ENCODE results near the gene NEK4.

The NEK4 gene

GRCh38 chr3:52689151-52689550 is 81.6 kb downstream of the NEK4 start:
- no peak for TF ChIP-seq TEAD4 (IDR thresholded peaks at IDR 0.05)
- TF ChIP-seq RAD21 (IDR thresholded peaks at IDR 0.05; ENCODE audit: low read depth): no peak
- TF ChIP-seq ZBTB7A (IDR thresholded peaks at IDR 0.05; ENCODE audit: low read depth): no peak
- no peak for TF ChIP-seq MAX (IDR thresholded peaks at IDR 0.05)
- TF ChIP-seq REST (IDR thresholded peaks at IDR 0.05; ENCODE audit: low read depth): no peak
- no peak for TF ChIP-seq CREB1 (IDR thresholded peaks at IDR 0.05; ENCODE audit: low read depth)
- TF ChIP-seq EGR1 (IDR thresholded peaks at IDR 0.05): no peak
- TF ChIP-seq YY1 (IDR thresholded peaks at IDR 0.05; ENCODE audit: low read depth): no peak
- TF ChIP-seq CEBPB (IDR thresholded peaks at IDR 0.05): no peak
- no peak for TF ChIP-seq USF1 (IDR thresholded peaks at IDR 0.05)
- TF ChIP-seq TCF12 (IDR thresholded peaks at IDR 0.05; ENCODE audit: low read depth): no peak
- TF ChIP-seq TAF1 (IDR thresholded peaks at IDR 0.05; ENCODE audit: low read depth): no peak
- no peak for TF ChIP-seq EP300 (IDR thresholded peaks at IDR 0.05; ENCODE audit: borderline replicate concordance)
- TF ChIP-seq FOXM1 (IDR thresholded peaks at IDR 0.05; ENCODE audit: borderline replicate concordance, low read depth): no peak
- TF ChIP-seq NFIC (IDR thresholded peaks at IDR 0.05): no peak

- TF ChIP-seq EGR1 (IDR thresholded peaks at IDR 0.05) (no peak), TCF12 (IDR thresholded peaks at IDR 0.05; ENCODE audit: low read depth) (no peak), CEBPB (IDR thresholded peaks at IDR 0.05) (no peak)
These were observed 82.5 kb downstream of the NEK4 start for GRCh38 chr3:52688266-52688665.

- TF ChIP-seq TCF12 (IDR thresholded peaks at IDR 0.05; ENCODE audit: low read depth) (no peak), YY1 (IDR thresholded peaks at IDR 0.05; ENCODE audit: low read depth) (no peak; the same call in 1 of the 2 replicates), NFIC (IDR thresholded peaks at IDR 0.05) (0 out of 2 replicates have a peak, but pooled peaks have one; percentile 10), MAX (IDR thresholded peaks at IDR 0.05) (peak; percentile 100), RAD21 (IDR thresholded peaks at IDR 0.05; ENCODE audit: low read depth) (0 out of 2 replicates have a peak, but pooled peaks have one; percentile 3), USF1 (IDR thresholded peaks at IDR 0.05) (peak; percentile 80), EGR1 (IDR thresholded peaks at IDR 0.05) (peak; percentile 28; the same call in 1 of the 2 replicates), REST (IDR thresholded peaks at IDR 0.05; ENCODE audit: low read depth) (no peak), TEAD4 (IDR thresholded peaks at IDR 0.05) (no peak), EP300 (IDR thresholded peaks at IDR 0.05; ENCODE audit: borderline replicate concordance) (no peak), FOXM1 (IDR thresholded peaks at IDR 0.05; ENCODE audit: borderline replicate concordance, low read depth) (no peak), CREB1 (IDR thresholded peaks at IDR 0.05; ENCODE audit: low read depth) (peak; percentile 77), TAF1 (IDR thresholded peaks at IDR 0.05; ENCODE audit: low read depth) (peak; percentile 90)
These were observed 84.7 kb downstream of the NEK4 start, which contains the start of the genes GNL3 and PBRM1 for GRCh38 chr3:52685709-52686691. GNL3 (plus strand) TSS chr3:52686032; CDS start chr3:52686093, 61 bp downstream. PBRM1 (minus strand) TSS chr3:52685913.

GRCh38 chr3:52685285-52685708 is 85.4 kb downstream of the NEK4 start:
- TF ChIP-seq EGR1 (IDR thresholded peaks at IDR 0.05) (no peak), EP300 (IDR thresholded peaks at IDR 0.05; ENCODE audit: borderline replicate concordance) (no peak), MAX (IDR thresholded peaks at IDR 0.05) (no peak), TEAD4 (IDR thresholded peaks at IDR 0.05) (no peak), CREB1 (IDR thresholded peaks at IDR 0.05; ENCODE audit: low read depth) (no peak), TCF12 (IDR thresholded peaks at IDR 0.05; ENCODE audit: low read depth) (no peak; the same call in 1 of the 2 replicates), TAF1 (IDR thresholded peaks at IDR 0.05; ENCODE audit: low read depth) (no peak; the same call in 1 of the 2 replicates), FOXM1 (IDR thresholded peaks at IDR 0.05; ENCODE audit: borderline replicate concordance, low read depth) (no peak), REST (IDR thresholded peaks at IDR 0.05; ENCODE audit: low read depth) (no peak), RAD21 (IDR thresholded peaks at IDR 0.05; ENCODE audit: low read depth) (no peak), CEBPB (IDR thresholded peaks at IDR 0.05) (no peak), YY1 (IDR thresholded peaks at IDR 0.05; ENCODE audit: low read depth) (no peak), ZBTB7A (IDR thresholded peaks at IDR 0.05; ENCODE audit: low read depth) (no peak), NFIC (IDR thresholded peaks at IDR 0.05) (no peak), USF1 (IDR thresholded peaks at IDR 0.05) (no peak)

Measured in Ishikawa (cell line).